ENCODE data around the gene MACF1. TPM values are rescaled to one million over a fixed set of nuclear protein-coding genes. Genes with fewer than 3 reads are reported as not detected.
"Not testable (repeated sequence)": the region's sequence is repeated elsewhere in the genome, so short reads cannot be mapped to it uniquely, and the experiment has no call there.

MACF1 gene
- total RNA-seq, 2 donors from 2014 or later = 214 to 251 TPM

DNA sequence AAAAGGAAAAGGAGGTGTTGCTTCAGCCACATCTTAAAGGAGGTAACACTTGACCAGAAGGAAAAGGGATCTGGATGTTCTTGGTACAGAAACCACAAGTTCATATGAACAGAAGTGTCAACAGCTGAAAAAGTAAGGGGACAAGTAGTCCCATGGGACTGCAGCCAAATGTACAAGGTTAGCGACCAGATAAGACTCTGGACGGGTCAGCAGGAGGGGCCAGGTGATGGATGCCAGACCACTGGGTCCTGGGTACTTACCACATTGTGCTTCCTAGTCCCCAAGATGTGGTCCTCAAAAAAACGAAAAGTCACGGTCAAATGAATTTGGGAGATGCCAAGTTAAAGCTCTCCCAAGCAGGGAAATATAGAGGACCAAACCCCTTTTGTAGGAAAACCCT, 270.3 kb downstream of the MACF1 start:
- Histone ChIP-seq H3K4me3 (ENCODE audit: low read length) (no peak overlapping the region), H3K36me3 (ENCODE audit: control insufficient read depth, insufficient read depth, low read length) (peaks cover 66% of the 10 kb centered on the region), H3K9ac (ENCODE audit: extremely low read depth, low read length, poor library complexity, severe bottlenecking) (no peak overlapping the region), H3K27ac (ENCODE audit: low read depth, low read length) (no peak overlapping the region), H3K27me3 (ENCODE audit: control insufficient read depth, insufficient read depth, low read length, poor library complexity, severe bottlenecking) (no peaks in the 10 kb centered on the region), H3K4me1 (ENCODE audit: control insufficient read depth, insufficient read depth, low read length) (no peaks in the 10 kb centered on the region), H3K9me3 (ENCODE audit: control insufficient read depth, low read length) (no peaks in the 10 kb centered on the region)
- 95 to 100% methylated on average over 3 to 4 of the region's 4 CpGs for WGBS, 2 experiments (ENCODE audit: insufficient coverage in 1 of 2, insufficient read length in 1 of 2)
- H3K4me3 Mint-ChIP-seq = no peak overlapping the region
- H3K4me1 Mint-ChIP-seq = no peaks in the 10 kb centered on the region
- no peak overlapping the region for H3K27ac Mint-ChIP-seq
- no peak for DNase-seq
- TF ChIP-seq, protein P1, sequence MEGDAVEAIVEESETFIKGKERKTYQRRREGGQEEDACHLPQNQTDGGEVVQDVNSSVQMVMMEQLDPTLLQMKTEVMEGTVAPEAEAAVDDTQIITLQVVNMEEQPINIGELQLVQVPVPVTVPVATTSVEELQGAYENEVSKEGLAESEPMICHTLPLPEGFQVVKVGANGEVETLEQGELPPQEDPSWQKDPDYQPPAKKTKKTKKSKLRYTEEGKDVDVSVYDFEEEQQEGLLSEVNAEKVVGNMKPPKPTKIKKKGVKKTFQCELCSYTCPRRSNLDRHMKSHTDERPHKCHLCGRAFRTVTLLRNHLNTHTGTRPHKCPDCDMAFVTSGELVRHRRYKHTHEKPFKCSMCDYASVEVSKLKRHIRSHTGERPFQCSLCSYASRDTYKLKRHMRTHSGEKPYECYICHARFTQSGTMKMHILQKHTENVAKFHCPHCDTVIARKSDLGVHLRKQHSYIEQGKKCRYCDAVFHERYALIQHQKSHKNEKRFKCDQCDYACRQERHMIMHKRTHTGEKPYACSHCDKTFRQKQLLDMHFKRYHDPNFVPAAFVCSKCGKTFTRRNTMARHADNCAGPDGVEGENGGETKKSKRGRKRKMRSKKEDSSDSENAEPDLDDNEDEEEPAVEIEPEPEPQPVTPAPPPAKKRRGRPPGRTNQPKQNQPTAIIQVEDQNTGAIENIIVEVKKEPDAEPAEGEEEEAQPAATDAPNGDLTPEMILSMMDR (conservative IDR thresholded peaks at IDR 0.05) = no peak
- peaks cover 55% of the 10 kb centered on the region for H3K36me3 Mint-ChIP-seq (ENCODE audit: low read depth)
- no peaks in the 10 kb centered on the region for H3K9me3 Mint-ChIP-seq
- no peaks in the 10 kb centered on the region for H3K27me3 Mint-ChIP-seq (ENCODE audit: insufficient read depth)

DNA sequence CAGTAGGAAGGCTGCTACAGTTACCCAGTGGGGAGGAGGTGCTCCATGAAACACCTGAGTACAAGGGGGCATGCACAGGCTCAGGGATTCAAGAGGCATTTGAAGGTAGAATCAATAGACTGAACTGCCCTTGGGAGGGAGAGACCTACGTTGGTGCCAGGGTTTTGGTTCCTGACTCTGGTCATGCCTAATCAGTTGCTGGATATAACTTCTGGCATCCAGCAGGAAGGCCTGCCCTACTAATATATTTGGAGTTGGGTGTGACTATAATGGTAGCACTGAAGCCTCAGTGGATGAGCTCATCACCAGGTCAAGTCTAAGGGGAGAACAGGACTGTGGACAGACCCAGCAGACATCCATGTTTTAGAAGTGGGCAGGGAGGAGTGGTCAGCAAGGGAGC, 271.1 kb downstream of the MACF1 start:
- H3K27ac Mint-ChIP-seq; H3K9me3 Mint-ChIP-seq; DNase-seq; H3K27me3 ChIP-seq (ENCODE audit: control insufficient read depth, insufficient read depth, low read length, poor library complexity, severe bottlenecking); H3K9me3 ChIP-seq (ENCODE audit: control insufficient read depth, low read length); H3K4me1 ChIP-seq (ENCODE audit: control insufficient read depth, insufficient read depth, low read length); H3K9ac ChIP-seq (ENCODE audit: extremely low read depth, low read length, poor library complexity, severe bottlenecking); H3K4me1 Mint-ChIP-seq; H3K27ac ChIP-seq (ENCODE audit: low read depth, low read length); H3K4me3 Mint-ChIP-seq; H3K4me3 ChIP-seq (ENCODE audit: low read length); H3K27me3 Mint-ChIP-seq (ENCODE audit: insufficient read depth): not testable (repeated sequence)
- H3K36me3 ChIP-seq (ENCODE audit: control insufficient read depth, insufficient read depth, low read length) = peaks cover 66% of the 10 kb centered on the region
- H3K36me3 Mint-ChIP-seq (ENCODE audit: low read depth) = peaks cover 56% of the 10 kb centered on the region
- 93 to 100% methylated on average over 1 of the region's 1 CpG for WGBS, 2 experiments (ENCODE audit: insufficient coverage in 1 of 2, insufficient read length in 1 of 2)

DNA sequence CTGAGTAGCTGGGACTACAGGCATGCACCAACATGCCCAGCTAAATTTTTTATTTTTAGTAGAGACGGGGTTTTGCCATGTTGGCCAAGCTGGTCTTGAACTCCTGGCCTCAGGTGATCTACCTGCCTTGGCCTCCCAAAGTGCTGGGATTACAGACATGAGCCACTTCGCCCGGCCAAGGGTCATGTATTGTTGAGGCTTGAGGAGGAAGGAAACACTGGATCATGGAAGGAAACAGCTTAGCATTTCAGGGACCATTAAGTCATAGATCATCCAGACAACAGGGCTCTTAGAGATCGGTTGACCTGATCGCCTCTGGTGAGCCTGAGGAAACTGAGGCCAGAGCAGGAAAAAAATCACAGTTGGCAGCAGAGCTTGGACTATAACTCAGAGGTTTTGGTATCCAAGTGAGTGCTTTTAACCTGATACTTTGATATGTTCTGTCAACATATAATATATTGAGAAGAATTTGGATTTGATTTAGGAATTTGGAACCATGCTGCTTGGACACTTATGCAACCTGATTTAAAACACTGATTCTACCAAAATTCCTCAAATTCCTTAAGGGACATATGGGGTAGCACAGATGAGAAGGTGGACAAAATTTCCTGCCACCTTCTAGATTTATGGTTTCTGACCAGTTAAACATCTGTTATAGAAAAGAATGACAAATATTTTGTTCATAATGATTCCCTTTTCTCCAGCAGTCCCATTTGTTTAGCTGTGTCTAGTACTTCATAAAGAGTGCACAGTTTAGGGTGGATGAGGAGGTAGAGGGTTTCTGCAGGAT, 273.8 kb downstream of the MACF1 start:
- H3K36me3 Mint-ChIP-seq (ENCODE audit: low read depth) = peaks cover 64% of the 10 kb centered on the region
- TF ChIP-seq, protein P1 (conservative IDR thresholded peaks at IDR 0.05) = no peak
- no peaks in the 10 kb centered on the region for H3K4me1 Mint-ChIP-seq
- H3K9me3 Mint-ChIP-seq = no peaks in the 10 kb centered on the region
- Histone ChIP-seq H3K4me1 (ENCODE audit: control insufficient read depth, insufficient read depth, low read length) (no peaks in the 10 kb centered on the region), H3K9me3 (ENCODE audit: control insufficient read depth, low read length) (no peaks in the 10 kb centered on the region), H3K4me3 (ENCODE audit: low read length) (no peak overlapping the region), H3K27me3 (ENCODE audit: control insufficient read depth, insufficient read depth, low read length, poor library complexity, severe bottlenecking) (no peaks in the 10 kb centered on the region), H3K36me3 (ENCODE audit: control insufficient read depth, insufficient read depth, low read length) (peaks cover 61% of the 10 kb centered on the region), H3K9ac (ENCODE audit: extremely low read depth, low read length, poor library complexity, severe bottlenecking) (no peak overlapping the region), H3K27ac (ENCODE audit: low read depth, low read length) (no peak overlapping the region)
- no peak for DNase-seq
- 89 to 91% methylated on average over 4 to 5 of the region's 5 CpGs for WGBS, 2 experiments (ENCODE audit: insufficient coverage in 1 of 2, insufficient read length in 1 of 2)
- H3K4me3 Mint-ChIP-seq = no peak overlapping the region
- H3K27me3 Mint-ChIP-seq (ENCODE audit: insufficient read depth) = no peaks in the 10 kb centered on the region
- H3K27ac Mint-ChIP-seq = no peak overlapping the region
